ENCODE data around the gene DTX1.

DTX1 gene

DNA sequence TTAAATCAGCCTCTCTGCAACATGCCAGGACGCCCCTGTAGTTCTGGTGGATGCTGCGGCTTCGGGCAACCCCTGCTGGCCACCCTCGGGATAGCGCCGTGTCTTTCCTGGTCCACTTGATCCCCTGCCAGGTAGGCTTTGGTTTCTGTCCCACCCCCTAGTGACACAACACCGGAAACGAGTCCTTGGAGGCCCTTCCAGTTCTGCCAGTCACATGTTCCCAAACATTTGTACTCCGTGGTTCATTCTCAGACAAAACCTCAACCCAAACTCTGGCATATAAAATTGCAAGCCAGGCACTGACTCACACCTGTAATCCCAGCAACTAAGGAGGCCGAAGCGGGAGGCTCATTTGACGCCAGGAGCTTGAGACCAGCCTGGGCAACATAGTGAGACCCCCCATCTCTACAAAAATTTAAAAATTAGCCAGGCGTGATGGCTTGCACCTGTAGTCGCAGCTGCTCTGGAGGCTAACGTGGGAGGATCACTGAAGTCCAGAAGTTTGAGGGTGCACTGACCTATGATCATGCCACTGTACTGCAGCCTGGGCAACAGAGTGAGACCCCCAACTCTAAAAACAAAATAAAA, 42.0 kb downstream of the DTX1 start:
- TF ChIP-seq, protein P1, sequence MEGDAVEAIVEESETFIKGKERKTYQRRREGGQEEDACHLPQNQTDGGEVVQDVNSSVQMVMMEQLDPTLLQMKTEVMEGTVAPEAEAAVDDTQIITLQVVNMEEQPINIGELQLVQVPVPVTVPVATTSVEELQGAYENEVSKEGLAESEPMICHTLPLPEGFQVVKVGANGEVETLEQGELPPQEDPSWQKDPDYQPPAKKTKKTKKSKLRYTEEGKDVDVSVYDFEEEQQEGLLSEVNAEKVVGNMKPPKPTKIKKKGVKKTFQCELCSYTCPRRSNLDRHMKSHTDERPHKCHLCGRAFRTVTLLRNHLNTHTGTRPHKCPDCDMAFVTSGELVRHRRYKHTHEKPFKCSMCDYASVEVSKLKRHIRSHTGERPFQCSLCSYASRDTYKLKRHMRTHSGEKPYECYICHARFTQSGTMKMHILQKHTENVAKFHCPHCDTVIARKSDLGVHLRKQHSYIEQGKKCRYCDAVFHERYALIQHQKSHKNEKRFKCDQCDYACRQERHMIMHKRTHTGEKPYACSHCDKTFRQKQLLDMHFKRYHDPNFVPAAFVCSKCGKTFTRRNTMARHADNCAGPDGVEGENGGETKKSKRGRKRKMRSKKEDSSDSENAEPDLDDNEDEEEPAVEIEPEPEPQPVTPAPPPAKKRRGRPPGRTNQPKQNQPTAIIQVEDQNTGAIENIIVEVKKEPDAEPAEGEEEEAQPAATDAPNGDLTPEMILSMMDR (IDR thresholded peaks at IDR 0.05; ENCODE audit: low read depth, low read length): peak; percentile 78
- peak; percentile 48 for DNase-seq (ENCODE audit: extremely low read depth, low read depth)

DNA sequence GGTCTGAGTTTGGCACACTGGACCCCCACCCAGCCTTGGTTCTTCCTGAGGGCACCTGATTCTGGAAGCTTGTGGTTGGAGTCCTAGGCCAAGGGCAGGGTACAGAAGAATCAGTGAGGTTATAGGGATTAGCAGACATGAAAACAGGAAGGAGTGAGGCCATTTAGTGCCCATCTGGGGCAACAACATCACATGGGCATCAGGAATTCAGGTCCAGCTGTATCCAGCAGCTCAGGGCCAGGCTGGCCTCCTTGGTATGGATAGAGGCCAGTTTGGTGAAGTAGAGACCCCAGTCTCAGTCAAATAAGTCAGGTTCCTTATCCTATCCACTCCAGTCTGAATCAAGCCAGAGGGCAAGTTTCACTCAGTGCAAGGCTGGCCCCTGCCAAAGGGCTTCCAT, 42.8 kb downstream of the DTX1 start:
- DNase-seq (ENCODE audit: extremely low read depth, low read depth): no peak
- TF ChIP-seq, protein P1 (IDR thresholded peaks at IDR 0.05; ENCODE audit: low read depth, low read length): no peak

DNA sequence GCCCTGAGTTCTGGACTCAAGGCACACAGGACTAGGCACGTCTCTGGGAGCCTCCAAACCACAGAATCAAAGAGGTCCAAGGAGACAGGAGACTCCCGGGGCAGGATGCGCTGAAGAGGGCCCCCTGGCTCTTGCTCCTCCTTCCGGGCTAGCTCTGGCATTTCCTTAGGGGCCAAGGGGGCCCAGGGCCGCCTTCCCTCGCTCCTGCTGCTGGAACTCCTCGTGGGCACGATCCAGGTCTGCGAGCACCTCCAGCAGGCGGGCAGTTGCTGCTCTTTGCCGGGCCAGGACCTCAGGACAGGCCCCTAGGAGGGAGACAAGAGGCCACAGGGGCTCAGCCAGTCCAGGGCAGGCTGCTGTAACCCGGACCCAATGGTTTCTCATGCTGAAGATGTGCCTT, 43.2 kb downstream of the DTX1 start:
- TF ChIP-seq, protein P1 (IDR thresholded peaks at IDR 0.05; ENCODE audit: low read depth, low read length): no peak
- DNase-seq (ENCODE audit: extremely low read depth, low read depth): no peak

DNA sequence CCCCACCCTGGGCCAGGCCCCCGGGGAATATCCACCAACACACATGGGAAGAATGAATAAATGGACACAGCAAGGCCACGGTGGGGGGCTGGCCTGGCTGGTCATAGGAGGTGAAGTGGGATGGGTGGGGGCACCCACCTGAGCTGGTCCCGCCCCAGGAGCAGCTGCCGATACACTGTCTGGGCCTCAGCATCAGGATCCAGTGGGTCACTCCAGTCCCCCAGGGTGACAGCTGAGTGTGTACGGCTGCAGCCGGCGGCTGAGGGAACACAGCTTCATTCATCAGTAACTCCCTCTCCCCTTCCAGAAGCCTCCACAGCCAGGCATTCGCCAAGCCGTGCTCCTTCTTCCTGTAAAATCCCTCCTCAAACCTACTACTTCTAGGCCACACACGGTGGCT, 45.2 kb downstream of the DTX1 start:
- TF ChIP-seq, protein P1 (IDR thresholded peaks at IDR 0.05; ENCODE audit: low read depth, low read length): no peak
- DNase-seq (ENCODE audit: extremely low read depth, low read depth): no peak

DNA sequence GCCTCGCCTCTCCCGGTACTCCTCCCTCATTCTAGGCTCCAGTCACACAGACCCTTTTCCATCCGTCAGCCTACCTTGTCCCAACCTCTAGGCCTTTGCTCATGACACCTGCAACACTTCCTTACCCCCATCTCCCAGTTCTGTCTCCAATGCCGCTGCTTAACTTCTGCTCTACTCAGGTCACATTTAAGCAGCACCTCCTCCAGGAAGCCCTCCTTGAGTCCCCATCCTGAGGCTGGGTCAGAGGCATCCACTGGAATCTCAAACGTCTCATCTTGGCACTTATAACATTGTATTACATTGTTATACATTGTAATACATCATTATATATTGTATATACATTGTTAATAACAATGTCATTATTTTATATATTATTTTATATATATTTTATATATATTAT, 46.3 kb downstream of the DTX1 start:
- no peak for DNase-seq (ENCODE audit: extremely low read depth, low read depth)
- TF ChIP-seq, protein P1 (IDR thresholded peaks at IDR 0.05; ENCODE audit: low read depth, low read length): no peak

DNA sequence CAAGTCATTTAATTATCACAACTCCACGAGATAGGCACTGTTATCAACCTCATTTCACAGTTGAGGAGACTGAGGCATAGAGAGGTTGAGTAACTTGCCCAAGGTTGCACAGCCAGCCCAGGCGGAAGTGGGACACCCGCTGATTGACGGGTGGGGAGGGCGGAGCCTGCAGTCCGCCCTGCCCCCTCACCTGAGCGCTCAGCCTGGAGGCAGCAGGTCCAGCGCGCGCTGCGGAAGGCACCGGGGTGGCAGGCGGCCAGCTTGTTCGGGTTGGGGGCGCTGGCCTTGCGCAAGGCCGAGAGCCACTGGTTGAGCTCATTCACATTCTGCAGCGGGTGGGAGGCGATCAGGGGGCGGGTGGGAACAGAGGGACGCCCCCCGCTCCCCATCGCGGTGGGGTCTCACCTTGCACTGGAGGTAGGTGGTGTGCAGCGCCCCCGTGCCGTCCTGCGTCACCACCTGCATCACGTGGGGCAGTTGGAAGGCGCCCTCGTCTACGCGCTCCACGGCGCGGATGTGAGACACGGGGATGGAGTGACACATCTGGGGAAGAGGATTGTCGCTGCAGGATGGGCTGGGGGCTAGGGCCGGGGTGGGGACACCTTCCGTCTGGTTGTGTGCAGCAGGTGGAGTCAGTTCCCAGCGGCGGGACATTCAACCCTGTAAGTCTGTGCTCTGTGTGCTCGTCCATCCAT, 47.4 kb downstream of the DTX1 start:
- TF ChIP-seq, protein P1 (IDR thresholded peaks at IDR 0.05; ENCODE audit: low read depth, low read length): no peak
- DNase-seq (ENCODE audit: extremely low read depth, low read depth): no peak

DNA sequence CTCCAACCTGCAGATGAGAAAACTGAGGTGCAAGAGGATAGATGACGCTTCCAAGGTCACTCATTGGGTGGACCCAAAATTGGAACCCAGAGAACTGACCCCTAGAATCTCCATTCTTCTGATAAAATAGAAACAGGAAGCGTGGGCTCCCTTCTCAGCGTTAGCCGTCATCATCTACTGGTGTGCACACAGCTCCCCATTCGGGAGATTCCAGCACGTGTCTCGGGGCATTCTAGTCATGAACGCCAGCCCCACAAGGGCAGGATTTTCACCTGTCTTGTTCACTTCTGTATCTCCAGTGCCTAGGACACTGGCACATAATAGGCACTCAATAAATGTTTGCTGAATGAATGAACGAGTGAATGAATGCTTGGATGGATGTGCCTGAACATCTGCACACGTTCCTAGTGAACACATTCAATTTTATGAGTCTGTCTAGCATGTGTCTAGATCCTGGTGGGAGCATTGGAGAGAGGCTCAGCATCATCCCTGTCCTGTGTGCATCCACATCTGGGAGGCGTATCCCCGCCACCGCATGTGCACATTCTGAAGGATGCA, 48.5 kb downstream of the DTX1 start:
- no peak for DNase-seq (ENCODE audit: extremely low read depth, low read depth)
- TF ChIP-seq, protein P1 (IDR thresholded peaks at IDR 0.05; ENCODE audit: low read depth, low read length): no peak

Measured in AG09319 (cell line).